ENCODE measurements around the gene ZNF446. TPM values are rescaled to one million over a fixed set of nuclear protein-coding genes. Genes with fewer than 3 reads are reported as not detected.
"Not testable (repeated sequence)": the region's sequence is repeated elsewhere in the genome, so short reads cannot be mapped to it uniquely, and the experiment has no call there.

Gene ZNF446
- total RNA-seq, 1 experiment from 2014 or later: 5.1 TPM

- DNase-seq (ENCODE audit: low read depth in 1 of 2, low spot score in 2 of 2): peak; percentile 87 to 96
- H3K4me3 ChIP-seq: peak overlapping the region; percentile 36
- H3K9me3 ChIP-seq (replicated peaks): peaks cover 5% of the 10 kb centered on the region
- no peaks in the 10 kb centered on the region for H3K36me3 ChIP-seq
- H3K27me3 ChIP-seq (replicated peaks): no peaks in the 10 kb centered on the region
- peaks cover 7% of the 10 kb centered on the region for H3K4me1 ChIP-seq (replicated peaks)
- peak overlapping the region; percentile 25; the same call in 1 of the 2 replicates for H3K27ac ChIP-seq
Measured at GRCh38 chr19:58499021-58499927, 23.1 kb downstream of the ZNF446 start.

GRCh38 chr19:58500242-58500641 is 24.1 kb downstream of the ZNF446 start:
- Histone ChIP-seq H3K36me3 (no peaks in the 10 kb centered on the region), H3K27me3 (replicated peaks) (no peaks in the 10 kb centered on the region), H3K27ac (no peak overlapping the region), H3K9me3 (replicated peaks) (peaks cover 5% of the 10 kb centered on the region), H3K4me1 (replicated peaks) (peaks cover 7% of the 10 kb centered on the region), H3K4me3 (no peak overlapping the region)
- no peak for DNase-seq (ENCODE audit: low read depth in 1 of 2, low spot score in 2 of 2)

- H3K27ac ChIP-seq; H3K4me1 ChIP-seq (replicated peaks); H3K27me3 ChIP-seq (replicated peaks); H3K9me3 ChIP-seq (replicated peaks); H3K36me3 ChIP-seq; H3K4me3 ChIP-seq; DNase-seq (ENCODE audit: low read depth in 1 of 2, low spot score in 2 of 2): not testable (repeated sequence)
Measured at GRCh38 chr19:58507602-58508223, 31.6 kb downstream of the ZNF446 start.

- no peaks in the 10 kb centered on the region for H3K27me3 ChIP-seq (replicated peaks)
- H3K4me3 ChIP-seq: no peak overlapping the region
- no peak overlapping the region for H3K27ac ChIP-seq
- no peaks in the 10 kb centered on the region for H3K4me1 ChIP-seq (replicated peaks)
- DNase-seq (ENCODE audit: low read depth in 1 of 2, low spot score in 2 of 2): no peak
- H3K9me3 ChIP-seq (replicated peaks): peaks cover 2% of the 10 kb centered on the region; the same call in 1 of the 2 replicates
- peaks cover 12% of the 10 kb centered on the region for H3K36me3 ChIP-seq
Measured at GRCh38 chr19:58509731-58510083, 33.6 kb downstream of the ZNF446 start.

- Histone ChIP-seq H3K9me3 (replicated peaks) (peaks cover 2% of the 10 kb centered on the region; the same call in 1 of the 2 replicates), H3K27ac (no peak overlapping the region)
- no peak for DNase-seq (ENCODE audit: low read depth in 1 of 2, low spot score in 2 of 2)
Measured at GRCh38 chr19:58510084-58510862, 34.1 kb downstream of the ZNF446 start.

GRCh38 chr19:58511353-58512208 is 35.4 kb downstream of the ZNF446 start, which contains the start of gene SLC27A5:
TSS of gene SLC27A5 (minus strand) at chr19:58511992. CDS start at chr19:58511955, 37 bp downstream.
- H3K27me3 ChIP-seq (replicated peaks): no peaks in the 10 kb centered on the region
- peaks cover 2% of the 10 kb centered on the region; the same call in 1 of the 2 replicates for H3K9me3 ChIP-seq (replicated peaks)
- DNase-seq (ENCODE audit: low read depth in 1 of 2, low spot score in 2 of 2): no peak
- no peak within 1 kb of the TSS for H3K4me3 ChIP-seq
- peaks cover 25% of the 10 kb centered on the region for H3K36me3 ChIP-seq
- H3K27ac ChIP-seq: no peak within 1 kb of the TSS
- H3K4me1 ChIP-seq (replicated peaks): no peaks in the 10 kb centered on the region

More at GRCh38 chr19:58510084-58510862, 34.1 kb downstream of the ZNF446 start:
- Histone ChIP-seq H3K27me3 (replicated peaks) (no peaks in the 10 kb centered on the region), H3K4me3 (no peak overlapping the region), H3K4me1 (replicated peaks) (no peaks in the 10 kb centered on the region), H3K36me3 (peaks cover 15% of the 10 kb centered on the region)

- H3K27me3 ChIP-seq (replicated peaks): no peaks in the 10 kb centered on the region
- H3K36me3 ChIP-seq: peaks cover 34% of the 10 kb centered on the region
- no peak overlapping the region for H3K27ac ChIP-seq
- no peaks in the 10 kb centered on the region; the same call in 1 of the 2 replicates for H3K9me3 ChIP-seq (replicated peaks)
- H3K4me1 ChIP-seq (replicated peaks): peaks cover 3% of the 10 kb centered on the region
- no peak overlapping the region for H3K4me3 ChIP-seq
- no peak for DNase-seq (ENCODE audit: low read depth in 1 of 2, low spot score in 2 of 2)
Measured at GRCh38 chr19:58513213-58513693, 37.1 kb downstream of the ZNF446 start.

- no peak for DNase-seq (ENCODE audit: low read depth in 1 of 2, low spot score in 2 of 2)
- no peak overlapping the region for H3K4me3 ChIP-seq
- H3K9me3 ChIP-seq (replicated peaks): no peaks in the 10 kb centered on the region; the same call in 1 of the 2 replicates
Measured at GRCh38 chr19:58513694-58514563, 37.8 kb downstream of the ZNF446 start.

GRCh38 chr19:58514564-58515022 is 38.4 kb downstream of the ZNF446 start:
- no peaks in the 10 kb centered on the region; the same call in 1 of the 2 replicates for H3K9me3 ChIP-seq (replicated peaks)

More at GRCh38 chr19:58513694-58514563, 37.8 kb downstream of the ZNF446 start:
- Histone ChIP-seq H3K36me3 (peaks cover 34% of the 10 kb centered on the region), H3K27ac (no peak overlapping the region), H3K4me1 (replicated peaks) (peaks cover 9% of the 10 kb centered on the region), H3K27me3 (replicated peaks) (no peaks in the 10 kb centered on the region)

GRCh38 chr19:58515259-58515658 is 39.1 kb downstream of the ZNF446 start:
- Histone ChIP-seq H3K36me3 (peaks cover 38% of the 10 kb centered on the region), H3K27ac (no peak overlapping the region), H3K9me3 (replicated peaks) (no peaks in the 10 kb centered on the region), H3K4me3 (no peak overlapping the region), H3K4me1 (replicated peaks) (peaks cover 9% of the 10 kb centered on the region), H3K27me3 (replicated peaks) (no peaks in the 10 kb centered on the region)
- no peak for DNase-seq (ENCODE audit: low read depth in 1 of 2, low spot score in 2 of 2)

More at GRCh38 chr19:58514564-58515022, 38.4 kb downstream of the ZNF446 start:
- DNase-seq (ENCODE audit: low read depth in 1 of 2, low spot score in 2 of 2): no peak
- Histone ChIP-seq H3K36me3 (peaks cover 38% of the 10 kb centered on the region), H3K4me3 (no peak overlapping the region), H3K27me3 (replicated peaks) (no peaks in the 10 kb centered on the region), H3K4me1 (replicated peaks) (peaks cover 9% of the 10 kb centered on the region), H3K27ac (no peak overlapping the region)

GRCh38 chr19:58516246-58516836 is 40.2 kb downstream of the ZNF446 start:
- no peak for DNase-seq (ENCODE audit: low read depth in 1 of 2, low spot score in 2 of 2)
- peaks cover 9% of the 10 kb centered on the region for H3K4me1 ChIP-seq (replicated peaks)
- no peaks in the 10 kb centered on the region for H3K9me3 ChIP-seq (replicated peaks)
- peaks cover 38% of the 10 kb centered on the region for H3K36me3 ChIP-seq
- no peak overlapping the region for H3K27ac ChIP-seq
- no peak overlapping the region for H3K4me3 ChIP-seq
- no peaks in the 10 kb centered on the region for H3K27me3 ChIP-seq (replicated peaks)
